Stimulated activated CD8-positive, alpha-beta memory T cell treated with anti-CD3 and anti-CD28 coated beads, Interleukin-15, amount 100 ng/mL, for 1 hour (primary cell): ENCODE data around the gene NFIA.

Experiments
- DNase-seq: peaks from one replicate; pipeline ENCODE4 v3.0.0-alpha.2; 2020; ENCODE audit warnings: low read depth

NFIA gene

GRCh38 chr1:61183471-61184039, 101.2 kb downstream of the NFIA start:
- no peak for DNase-seq

GRCh38 chr1:61184040-61184713, 101.8 kb downstream of the NFIA start:
- DNase-seq = no peak

GRCh38 chr1:61184714-61185106, 102.3 kb downstream of the NFIA start:
- no peak for DNase-seq

GRCh38 chr1:61186753-61187152, 104.4 kb downstream of the NFIA start:
- no peak for DNase-seq

- DNase-seq = no peak
These were observed 105.2 kb downstream of the NFIA start for GRCh38 chr1:61187352-61188086.

GRCh38 chr1:61190153-61190552, 107.8 kb downstream of the NFIA start:
- DNase-seq = no peak

GRCh38 chr1:61190618-61191432, 108.5 kb downstream of the NFIA start:
- no peak for DNase-seq

GRCh38 chr1:61191433-61191720, 109.0 kb downstream of the NFIA start:
- no peak for DNase-seq

GRCh38 chr1:61192663-61193330, 110.4 kb downstream of the NFIA start:
- DNase-seq = no peak

- no peak for DNase-seq
These were observed 111.4 kb downstream of the NFIA start for GRCh38 chr1:61193808-61194207.

- no peak for DNase-seq
These were observed 116.2 kb downstream of the NFIA start for GRCh38 chr1:61198554-61198953.

- no peak for DNase-seq
These were observed 118.7 kb downstream of the NFIA start for GRCh38 chr1:61201035-61201434.

- no peak for DNase-seq
These were observed 120.7 kb downstream of the NFIA start for GRCh38 chr1:61202854-61203598.

- DNase-seq = no peak
These were observed 122.2 kb downstream of the NFIA start for GRCh38 chr1:61204528-61204927.

GRCh38 chr1:61207416-61207815, 125.1 kb downstream of the NFIA start:
- DNase-seq = no peak

- DNase-seq = no peak
These were observed 125.8 kb downstream of the NFIA start for GRCh38 chr1:61208172-61208571.

GRCh38 chr1:61208831-61209230, 126.5 kb downstream of the NFIA start:
- no peak for DNase-seq

GRCh38 chr1:61210435-61211154, 128.2 kb downstream of the NFIA start:
- no peak for DNase-seq

GRCh38 chr1:61213245-61214011, 131.1 kb downstream of the NFIA start:
- DNase-seq = no peak

- no peak for DNase-seq
These were observed 132.8 kb downstream of the NFIA start for GRCh38 chr1:61215119-61215518.
